Activated CD8-positive, alpha-beta memory T cell treated with anti-CD3 and anti-CD28 coated beads, Interleukin-2, amount 50 U/mL, for 24 hours (primary cell): Measurements from ENCODE around the gene CSNK1D.

Source experiments
- DNase-seq: peaks from one replicate; pipeline ENCODE4 v3.0.0-alpha.2; 2020; ENCODE audit errors: extremely low read depth

CSNK1D gene

DNA sequence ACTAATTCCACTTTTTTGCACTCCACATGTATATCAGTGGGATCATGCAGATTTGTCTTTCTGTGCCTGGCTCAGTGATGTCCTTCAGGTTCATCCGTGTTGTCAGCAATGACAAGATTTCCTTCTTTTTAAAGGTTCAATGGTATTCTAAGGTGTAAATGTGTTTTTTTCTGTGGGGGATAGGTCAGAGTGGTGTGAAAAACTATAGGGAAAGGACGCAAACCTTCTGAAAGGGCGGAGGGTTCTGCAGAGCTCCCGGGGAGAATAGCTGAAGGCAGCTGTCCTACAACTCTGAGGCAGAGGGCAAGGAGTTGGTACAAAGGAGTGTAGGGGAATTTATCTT, 21.9 kb upstream of the CSNK1D start:
- DNase-seq = no peak

- no peak for DNase-seq
Observed at GRCh38 chr17:82294064-82294773, 20.7 kb upstream of the CSNK1D start.

DNA sequence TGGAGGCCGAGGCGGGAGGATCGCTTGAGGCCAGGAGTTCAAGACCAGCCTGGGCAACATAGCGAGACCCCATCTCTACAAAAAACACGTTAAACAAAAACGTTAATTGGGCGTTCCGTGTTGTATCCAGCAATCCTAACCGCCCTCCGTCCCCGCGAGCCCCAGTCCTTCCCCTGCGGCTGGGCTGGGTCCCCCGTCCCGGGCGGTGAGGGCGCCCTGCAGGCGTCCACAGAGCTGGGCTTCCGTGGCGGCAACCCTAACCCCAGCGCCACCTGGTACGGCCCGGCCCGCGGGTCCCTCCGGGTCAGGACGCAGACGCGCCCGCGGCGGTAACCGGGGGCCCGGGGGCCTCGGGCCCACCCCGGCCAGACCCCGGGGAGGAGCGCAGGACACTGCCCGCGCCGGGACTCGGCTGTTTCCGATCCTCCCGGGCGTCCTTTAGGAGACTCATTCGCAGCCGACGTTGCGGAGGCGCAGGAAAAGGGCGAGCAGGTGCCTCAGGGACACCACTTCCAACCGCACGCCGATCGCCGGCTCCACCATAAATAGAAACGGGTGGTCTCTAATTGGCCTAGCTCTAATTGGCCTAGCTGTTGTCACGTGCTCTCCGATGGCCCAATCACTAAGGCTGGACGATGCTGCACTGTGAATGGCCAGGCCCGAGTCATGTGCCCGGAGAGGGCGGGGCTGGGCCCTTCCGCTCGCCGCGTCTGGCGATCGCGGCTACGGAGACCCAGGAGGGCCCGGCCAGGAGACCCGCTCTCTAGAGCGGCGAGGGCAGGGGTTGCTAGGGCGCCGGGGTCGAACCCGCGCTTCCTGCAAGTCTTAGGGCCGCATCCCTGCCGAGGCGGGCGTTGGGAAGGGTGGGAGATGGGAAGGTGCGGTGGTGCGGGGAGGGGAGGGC, 19.0 kb upstream of the CSNK1D start:
- DNase-seq = peak; percentile 84

DNA sequence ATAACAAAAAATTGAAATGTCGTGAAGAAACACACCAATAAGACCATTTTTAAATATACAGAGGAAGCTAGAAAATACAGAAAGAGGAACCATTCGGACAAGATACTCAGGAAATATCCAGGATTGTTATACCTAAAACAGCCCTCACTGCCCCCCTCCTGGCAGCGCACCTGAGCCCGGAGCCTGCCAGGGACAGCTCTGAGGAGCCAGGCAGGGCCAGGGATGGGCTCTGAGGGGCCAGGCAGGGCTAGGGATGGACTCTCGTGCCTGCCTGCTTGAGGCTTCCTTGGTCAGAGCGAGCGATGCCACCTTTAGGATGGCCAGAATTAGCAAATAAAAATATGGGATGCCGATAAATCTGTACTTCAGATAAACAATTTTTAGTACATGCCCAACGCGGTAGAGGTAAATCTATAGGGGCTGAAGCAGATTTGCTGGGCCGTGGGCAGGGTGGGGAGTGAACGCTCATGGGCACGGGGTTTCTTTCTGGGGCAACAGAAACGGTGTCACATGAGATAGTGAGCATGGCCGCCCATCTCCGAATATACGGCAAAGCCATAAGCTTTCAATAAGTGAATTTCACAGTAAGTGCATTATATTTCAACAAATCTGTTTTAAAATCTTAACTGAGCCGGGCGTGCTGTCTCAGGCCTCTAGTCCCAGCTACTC, 18.2 kb upstream of the CSNK1D start:
- DNase-seq = no peak

DNA sequence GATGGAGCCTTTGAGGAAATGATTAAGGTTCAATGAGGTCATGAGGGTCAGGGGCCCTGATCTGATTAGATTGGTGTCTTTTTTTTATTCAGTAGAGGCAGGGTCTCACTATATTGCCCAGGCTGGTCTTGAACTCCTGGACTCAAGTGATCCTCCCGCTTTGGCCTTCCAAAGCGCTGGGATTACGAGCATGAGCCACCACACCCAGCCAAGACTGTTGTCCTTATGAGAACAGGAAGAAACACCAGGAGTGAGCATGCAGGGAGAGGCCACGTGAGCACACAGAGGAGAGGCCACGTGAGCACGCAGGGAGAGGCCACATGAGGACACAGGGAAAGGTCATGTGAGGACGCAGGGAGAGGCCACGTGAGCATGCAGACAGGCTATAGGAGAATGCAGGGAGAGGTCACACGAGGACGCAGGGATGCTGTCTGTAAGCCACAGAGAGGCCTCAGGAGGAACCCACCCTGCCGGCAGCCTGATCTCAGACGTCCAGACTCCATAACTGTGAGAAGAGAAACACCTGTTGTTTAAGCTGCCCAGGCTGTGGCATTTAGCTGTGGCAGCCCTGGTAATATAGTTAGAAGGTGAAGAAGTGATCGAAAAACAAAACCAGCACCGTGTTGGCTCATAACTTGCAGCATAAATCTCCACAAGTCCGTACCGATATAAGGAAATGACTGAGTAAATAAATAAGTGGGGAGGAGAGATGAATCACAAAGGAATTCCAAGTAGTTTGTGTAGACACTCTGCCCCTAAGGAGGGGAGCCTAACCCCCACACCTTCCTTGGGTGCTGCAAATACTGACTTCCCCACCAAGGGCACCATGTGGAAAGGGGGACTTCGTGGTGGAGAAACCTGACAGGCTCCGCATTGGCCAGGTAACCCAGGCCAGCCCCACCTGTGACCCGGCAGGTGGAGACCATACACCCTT, 14.6 kb upstream of the CSNK1D start:
- no peak for DNase-seq

DNA sequence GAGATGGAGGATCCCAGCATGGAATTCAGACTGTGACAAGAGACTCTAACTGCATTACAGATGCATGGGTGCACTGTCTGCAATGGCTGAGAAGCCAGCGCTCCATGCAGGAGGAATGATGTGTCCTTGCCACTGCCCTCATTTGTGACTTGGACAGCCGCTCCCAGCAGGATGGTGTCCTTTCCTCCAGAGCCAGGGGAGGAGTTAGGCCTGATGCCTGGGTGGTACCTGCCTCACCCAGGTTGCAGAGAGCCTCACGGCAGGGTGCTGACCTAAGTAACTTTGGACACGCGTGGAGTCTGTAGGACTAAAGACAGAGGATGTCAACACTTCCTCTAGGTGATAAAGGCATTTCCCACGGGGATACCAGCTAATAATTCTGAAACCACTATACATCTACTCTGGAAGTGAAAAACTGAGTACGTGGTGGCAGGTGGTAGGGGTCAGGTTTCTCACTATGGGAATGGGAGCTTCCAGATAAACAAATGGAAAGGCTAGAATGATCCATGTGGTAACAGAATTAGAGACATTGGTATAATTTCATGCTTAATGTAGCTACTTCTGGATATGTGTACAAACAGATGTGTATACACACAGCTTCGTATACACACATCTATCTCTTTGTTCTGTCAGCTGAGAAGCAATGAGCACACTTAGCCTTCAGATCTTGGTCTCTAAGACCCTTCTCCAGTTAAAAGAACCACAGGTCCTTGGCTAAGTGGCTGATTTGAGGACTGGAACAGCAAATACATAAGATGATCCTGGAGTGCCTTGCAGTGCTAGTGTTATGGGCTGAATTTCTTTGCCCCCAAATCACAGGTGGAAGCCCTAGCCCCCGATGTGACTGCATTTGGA, 13.7 kb upstream of the CSNK1D start:
- DNase-seq = no peak

DNA sequence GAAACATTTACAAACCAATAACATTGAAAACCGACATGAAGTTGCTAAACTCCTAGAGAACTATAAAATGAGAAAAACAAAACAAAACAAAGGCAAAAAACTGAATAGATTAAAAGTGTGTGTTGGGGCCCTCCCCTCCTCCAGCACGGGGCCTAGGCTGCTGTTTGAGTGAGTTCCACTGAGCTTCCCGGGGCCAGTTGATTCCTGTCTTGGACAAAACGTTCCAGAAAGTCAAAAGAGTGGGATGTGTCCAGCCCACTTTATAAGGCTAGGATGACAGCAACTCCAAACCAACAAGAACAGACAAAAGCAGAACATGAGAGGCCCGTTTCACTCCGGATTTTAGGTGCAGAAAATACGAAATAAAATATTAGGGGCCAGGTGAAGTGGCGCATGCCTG, 11.6 kb upstream of the CSNK1D start:
- DNase-seq = no peak

GRCh38 chr17:82283208-82283749, 9.8 kb upstream of the CSNK1D start:
- DNase-seq = no peak

- no peak for DNase-seq
Observed at GRCh38 chr17:82282239-82283207, 9.0 kb upstream of the CSNK1D start.

DNA sequence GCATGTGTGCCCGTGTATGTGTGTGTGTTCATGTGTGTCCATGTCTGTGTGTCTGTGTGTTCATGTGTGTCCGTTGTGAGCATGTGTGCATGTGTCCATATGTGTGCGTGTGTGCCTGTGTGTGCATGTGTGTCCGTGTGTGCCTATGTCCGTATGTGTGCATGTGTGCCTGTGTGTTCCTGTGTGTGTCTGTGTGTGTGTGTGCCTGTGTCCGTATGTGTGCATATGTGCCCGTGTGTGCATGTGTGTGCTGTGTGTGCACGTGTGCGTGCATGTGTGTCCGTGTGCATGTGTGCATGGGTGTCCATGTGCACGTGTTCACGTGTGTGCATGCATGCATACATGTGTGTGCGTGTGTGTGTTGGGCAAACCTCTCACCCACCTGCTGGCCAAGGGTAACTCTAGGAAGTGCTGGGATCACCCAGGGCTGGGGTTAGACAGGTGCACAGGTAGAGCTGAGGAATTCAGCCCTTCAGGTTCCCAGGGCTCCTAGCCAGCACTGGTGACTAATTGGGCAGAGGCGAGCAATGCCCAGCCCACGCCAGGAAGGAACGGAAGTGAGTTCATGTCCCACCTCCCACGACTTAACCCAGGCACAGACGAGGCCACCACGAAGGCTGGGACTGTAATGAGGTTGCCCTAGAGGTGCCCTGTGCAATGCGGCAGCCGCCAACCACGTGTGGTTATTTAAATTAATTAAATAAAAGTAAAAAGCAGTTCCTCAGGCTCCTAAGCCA, 8.2 kb upstream of the CSNK1D start:
- DNase-seq = no peak

DNA sequence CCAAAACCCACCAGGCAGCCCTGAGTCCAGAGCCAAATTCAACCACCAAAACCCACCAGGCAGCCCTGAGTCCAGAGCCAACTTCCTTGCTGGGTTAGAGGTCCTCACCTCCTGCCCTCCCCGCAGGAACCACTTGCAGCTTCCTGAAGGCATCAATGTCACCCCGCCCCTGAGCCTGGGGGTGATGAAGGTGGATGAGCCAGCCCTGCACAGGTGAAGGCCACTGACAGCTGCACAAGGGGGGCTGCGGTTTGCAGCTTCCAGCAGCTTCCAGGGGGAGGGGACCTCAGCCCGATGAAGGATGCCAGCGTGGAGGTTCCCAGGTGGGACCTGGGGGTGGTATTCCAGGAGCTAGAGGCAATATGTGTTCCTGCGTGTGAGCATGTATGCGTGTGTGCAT, 7.6 kb upstream of the CSNK1D start:
- DNase-seq = no peak

GRCh38 chr17:82280537-82280936, 7.0 kb upstream of the CSNK1D start:
- DNase-seq = no peak

GRCh38 chr17:82278786-82279391, 5.4 kb upstream of the CSNK1D start:
- DNase-seq = no peak

DNA sequence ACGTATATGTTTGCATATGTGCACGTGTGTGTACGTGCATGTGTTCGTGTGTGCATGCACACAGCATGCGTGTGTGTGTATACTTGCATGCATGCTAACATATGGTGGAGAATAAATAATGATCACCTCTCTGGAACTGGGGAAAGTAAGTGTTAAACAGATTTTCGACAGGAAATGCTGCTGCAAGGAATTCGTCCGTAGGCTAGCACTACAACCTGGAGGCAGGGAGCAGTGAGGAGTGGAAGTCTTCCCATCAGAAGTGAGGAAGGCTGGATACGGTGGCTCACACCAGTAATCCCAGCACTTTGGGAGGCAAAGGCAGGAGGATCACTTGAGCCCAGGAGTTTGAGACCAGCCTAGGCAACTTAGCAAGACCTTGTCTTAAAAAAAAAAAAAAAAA, 4.8 kb upstream of the CSNK1D start:
- DNase-seq = no peak

DNA sequence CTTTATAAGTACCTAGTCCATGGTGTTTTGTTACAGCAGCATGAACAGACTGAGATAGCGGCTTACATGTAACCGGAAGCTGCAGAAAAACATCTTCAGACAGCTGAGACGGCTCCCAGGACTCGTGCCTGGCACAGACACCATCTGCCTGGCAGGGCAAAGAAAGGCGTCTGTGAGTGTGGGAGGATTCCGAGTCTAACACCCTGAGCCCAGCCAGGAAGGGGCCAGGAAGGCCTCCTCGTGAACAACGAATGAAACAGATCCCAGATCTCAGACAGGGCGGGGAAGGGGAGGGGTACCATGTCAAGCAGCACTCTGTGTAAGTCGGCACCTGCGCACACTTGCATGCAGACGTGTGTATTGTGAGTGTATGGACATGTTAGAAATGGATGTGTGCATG, 4.4 kb upstream of the CSNK1D start:
- no peak for DNase-seq

DNA sequence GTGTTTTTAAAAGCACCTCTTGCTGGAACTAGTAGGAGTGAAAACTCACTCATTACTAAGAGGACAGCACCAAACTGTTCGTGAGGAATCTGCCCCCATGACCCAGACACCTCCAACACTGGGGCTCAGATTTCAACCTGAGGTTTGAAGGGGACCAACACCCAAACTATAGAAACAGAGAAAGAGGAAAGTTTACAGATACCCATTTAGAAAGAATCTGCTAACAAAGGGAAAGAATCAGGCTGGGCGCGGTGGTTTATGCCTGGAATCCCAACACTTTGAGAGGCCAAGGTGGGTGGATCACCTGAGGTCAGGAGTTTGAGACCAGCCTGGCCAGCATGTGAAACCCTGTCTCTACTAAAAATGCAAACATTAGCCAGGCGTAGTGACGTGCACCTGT, 3.4 kb upstream of the CSNK1D start:
- no peak for DNase-seq

DNA sequence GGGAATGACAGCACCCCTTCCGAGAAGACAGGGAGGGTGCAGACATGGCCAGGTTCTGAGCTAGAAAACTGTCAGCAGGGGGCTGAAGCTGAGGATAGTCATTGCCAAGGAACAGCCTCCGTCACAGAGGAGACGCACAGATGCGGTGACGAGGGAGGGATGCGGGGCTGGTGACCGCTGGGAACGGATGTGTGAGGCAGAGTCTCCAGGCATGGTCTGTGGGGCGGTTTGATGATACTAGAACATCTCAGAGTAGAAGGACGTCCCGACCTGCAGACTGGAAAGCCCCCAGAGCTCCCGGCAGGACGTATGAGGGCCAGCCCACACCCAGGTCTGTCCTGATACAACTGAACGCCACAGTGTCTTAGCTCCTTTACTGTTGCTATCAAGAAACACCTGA, 1.8 kb upstream of the CSNK1D start:
- no peak for DNase-seq
